ENCODE results near the gene VSX1.

Gene VSX1

DNA sequence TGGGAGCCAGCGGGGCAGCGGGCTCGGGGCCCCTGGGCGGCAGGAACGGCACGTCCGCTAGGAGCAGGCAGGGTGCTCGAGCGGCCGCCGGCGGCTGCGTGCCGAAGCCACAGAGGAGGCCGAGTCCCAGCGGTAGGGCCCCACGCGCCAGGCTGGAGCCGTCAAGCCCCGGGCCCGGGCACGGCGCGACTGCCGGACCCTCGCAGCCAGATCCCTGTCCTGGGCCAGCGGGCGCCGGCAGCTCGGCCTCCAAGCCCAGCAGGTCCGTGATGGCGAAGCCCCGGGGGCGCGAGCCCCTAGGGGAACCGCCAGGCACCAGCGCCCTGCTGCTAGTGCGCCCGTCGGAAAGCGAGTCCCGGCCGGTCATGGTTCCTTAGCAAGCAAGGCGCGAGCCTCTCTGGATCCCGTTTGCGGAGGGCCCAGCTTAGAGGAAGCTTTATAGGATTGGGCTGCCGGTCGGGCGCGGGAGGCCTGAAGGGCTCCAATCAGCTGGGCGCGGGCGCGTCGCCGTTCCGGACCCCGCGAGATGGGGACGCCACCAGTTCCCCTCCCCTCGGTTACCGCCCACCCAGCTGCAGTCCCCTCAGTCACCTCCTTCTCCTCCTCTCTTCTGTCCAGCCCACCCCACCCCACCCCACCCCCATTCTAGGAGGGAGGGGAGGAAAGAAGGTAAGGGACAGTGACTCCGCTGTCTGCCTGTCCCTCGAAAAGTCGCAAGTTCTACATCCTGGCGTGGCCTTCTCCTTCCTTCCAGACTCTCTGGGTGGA is at the start of gene VSX1:
VSX1 (minus strand) TSS at position 412 of the 768 bp plus-strand sequence; CDS start at position 367, 45 bp downstream.
- DNase-seq (ENCODE audit: low read depth), result no peak

GRCh38 chr20:25129908-25130307 is 48.0 kb upstream of the VSX1 start:
- no peak for DNase-seq (ENCODE audit: low read depth)

GRCh38 chr20:25129428-25129827 is 47.5 kb upstream of the VSX1 start:
- DNase-seq (ENCODE audit: low read depth), result no peak

DNA sequence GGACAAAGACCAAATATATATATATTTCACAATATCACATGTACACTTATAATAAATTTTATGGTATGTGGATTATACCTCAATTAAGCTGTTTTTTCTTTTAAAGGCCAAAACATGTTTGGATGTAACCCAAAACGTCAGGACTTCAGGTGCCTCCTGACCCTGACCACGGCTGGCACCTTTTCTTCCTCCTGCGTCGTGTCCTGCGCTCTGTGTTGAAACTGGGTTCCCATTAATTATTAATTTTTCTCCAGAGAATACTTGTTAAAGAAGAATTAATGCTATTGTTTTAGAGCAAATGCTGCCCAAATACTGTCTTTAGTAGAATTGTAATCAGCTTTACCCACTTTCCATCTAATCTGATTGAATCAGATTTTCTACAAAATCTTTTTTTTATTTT is 46.7 kb upstream of the VSX1 start:
- no peak for DNase-seq (ENCODE audit: low read depth)

GRCh38 chr20:25127761-25128537 is 46.0 kb upstream of the VSX1 start:
- no peak for DNase-seq (ENCODE audit: low read depth)

DNA sequence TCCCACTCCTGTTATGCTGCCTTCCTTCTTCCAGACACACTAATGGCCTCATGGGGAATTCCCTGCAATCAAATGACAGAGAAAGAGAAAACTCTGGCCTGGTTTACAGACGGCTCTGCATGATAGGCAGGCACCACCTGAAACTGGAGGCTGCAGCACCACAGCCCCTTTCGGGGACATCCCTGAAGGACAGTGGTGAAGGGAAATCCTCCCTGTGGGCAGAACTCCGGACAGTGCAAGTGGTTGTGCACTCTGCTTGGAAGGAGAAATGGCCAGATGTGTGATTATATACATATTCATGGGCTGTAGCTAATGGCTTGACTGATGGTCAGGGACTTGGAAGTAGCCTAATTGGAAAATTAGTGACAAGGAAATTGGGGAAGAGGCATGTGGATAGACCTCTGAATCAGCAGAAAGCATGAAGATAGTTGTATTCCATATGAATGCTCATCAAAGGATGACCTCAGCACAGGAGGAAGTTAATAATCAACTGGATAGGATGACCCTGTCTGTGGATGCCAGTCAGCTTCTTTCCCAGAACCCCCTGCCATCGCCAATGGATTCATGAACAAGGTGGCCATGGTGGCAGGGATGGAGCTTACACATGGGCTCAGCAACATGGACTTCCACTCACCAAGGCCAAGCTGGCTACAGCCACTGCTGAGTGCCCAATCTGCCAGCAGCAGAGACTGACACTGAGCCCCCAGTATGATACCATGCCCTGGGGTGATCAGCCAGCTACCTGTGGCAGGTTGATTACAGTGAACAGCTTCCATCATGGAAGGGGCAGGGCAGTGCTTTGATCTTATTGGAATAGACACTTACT is 44.5 kb upstream of the VSX1 start:
- DNase-seq (ENCODE audit: low read depth), result no peak

DNA sequence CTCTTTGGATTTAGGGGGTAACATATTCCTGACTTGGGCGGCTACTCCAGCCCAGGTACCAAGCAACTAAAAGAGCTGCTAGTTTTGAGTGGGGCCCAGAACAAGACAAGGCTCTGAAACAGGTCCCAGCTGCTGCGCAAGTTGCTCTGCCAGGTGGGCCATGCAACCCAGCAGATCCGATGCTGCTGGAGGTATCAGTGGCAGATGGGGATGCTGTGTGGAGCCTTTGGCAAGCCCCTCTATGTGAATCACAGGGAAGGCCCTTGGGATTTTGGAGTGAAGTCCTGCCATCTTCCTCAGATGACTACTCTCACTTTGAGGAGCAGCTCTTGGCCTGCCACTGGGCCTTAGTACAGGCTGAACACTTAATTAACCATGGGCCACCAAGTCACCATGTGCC is 43.7 kb upstream of the VSX1 start:
- DNase-seq (ENCODE audit: low read depth), result no peak

DNA sequence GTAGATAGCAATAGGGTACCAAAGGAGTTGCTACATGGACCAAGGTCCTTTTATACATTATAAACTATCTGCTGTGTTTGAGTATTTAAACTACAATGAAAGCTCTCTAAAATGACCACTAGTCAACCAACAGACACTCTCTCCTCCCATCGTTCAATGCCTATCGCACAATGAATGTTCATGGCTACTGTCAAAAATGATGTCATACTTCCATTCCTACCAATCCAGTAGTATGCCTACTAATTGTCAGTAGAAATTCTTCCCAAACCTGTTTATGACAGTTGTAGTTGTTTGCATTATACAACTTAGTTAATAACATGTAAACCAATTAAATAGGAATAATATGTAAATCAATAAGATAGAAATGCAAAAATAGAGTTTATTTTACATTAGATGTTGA is 39.0 kb upstream of the VSX1 start:
- no peak for DNase-seq (ENCODE audit: low read depth)

GRCh38 chr20:25120457-25120856 is 38.5 kb upstream of the VSX1 start:
- DNase-seq (ENCODE audit: low read depth), result no peak

- no peak for DNase-seq (ENCODE audit: low read depth)
Observed at GRCh38 chr20:25118529-25118928, 36.6 kb upstream of the VSX1 start.

DNA sequence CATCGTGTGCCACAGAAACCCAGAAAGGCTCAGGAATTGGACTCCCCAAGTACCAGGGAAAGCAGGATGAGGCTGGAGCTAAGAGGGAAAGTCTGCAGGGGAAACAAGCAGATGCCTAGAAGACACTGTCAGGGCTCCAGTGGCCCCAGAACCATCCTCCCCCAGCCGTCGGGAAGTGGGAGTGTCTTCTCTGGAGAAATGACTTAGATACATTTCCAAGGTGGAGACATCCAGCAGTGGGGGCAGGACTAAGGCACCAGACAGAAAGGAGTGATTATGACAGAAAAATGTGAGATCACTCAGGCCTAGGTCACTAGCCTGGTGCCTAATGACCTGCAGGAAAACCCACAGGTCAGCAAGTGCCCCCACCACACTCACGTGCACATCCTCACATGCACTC is 36.0 kb upstream of the VSX1 start:
- DNase-seq (ENCODE audit: low read depth), result no peak

- no peak for DNase-seq (ENCODE audit: low read depth)
Observed at GRCh38 chr20:25116739-25117458, 35.0 kb upstream of the VSX1 start.

GRCh38 chr20:25103526-25103925 is 21.6 kb upstream of the VSX1 start:
- DNase-seq (ENCODE audit: low read depth), result no peak

- no peak for DNase-seq (ENCODE audit: low read depth)
Observed at GRCh38 chr20:25100914-25101313, 19.0 kb upstream of the VSX1 start.

GRCh38 chr20:25099601-25100140 is 17.7 kb upstream of the VSX1 start:
- DNase-seq (ENCODE audit: low read depth), result no peak

DNA sequence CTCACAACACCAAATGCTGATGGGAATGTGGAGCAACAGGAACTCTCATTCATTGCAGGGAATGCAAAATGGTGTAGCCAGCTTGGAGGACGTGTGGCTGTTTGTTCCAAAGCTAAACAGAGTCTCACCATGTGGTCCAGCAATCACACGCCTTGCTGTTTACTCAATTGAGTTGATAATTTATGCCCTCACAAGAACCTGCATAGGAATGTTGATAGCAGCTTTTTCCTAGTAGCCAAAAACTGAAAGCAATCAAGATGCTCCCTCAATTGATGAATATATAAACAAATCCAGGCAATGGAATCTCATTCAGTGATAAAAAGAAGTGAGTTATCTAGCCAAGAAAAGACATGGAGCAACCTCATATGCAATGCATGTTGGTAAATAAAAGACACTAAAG is 15.6 kb upstream of the VSX1 start:
- no peak for DNase-seq (ENCODE audit: low read depth)

- no peak for DNase-seq (ENCODE audit: low read depth)
Observed at GRCh38 chr20:25090492-25091429, 8.8 kb upstream of the VSX1 start.

DNA sequence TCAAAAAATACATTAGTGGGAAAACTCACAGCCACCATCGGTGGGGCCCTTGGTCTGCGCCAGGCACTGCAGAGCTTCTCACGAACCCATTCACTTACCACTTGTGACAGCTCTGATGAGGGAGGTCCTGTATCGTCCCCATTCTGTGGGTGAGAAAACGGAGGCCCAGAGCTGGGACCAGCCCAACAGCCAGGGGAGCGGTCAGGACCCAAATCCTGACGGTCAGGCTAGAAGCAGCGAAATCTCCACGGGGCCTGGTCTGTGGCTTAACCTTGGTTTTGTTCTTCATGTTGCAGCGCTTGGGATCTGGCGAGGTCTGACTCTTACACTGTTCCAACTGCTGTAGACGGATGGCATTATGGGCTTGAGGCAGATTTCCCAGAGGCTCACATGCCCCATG is 7.7 kb upstream of the VSX1 start:
- no peak for DNase-seq (ENCODE audit: low read depth)

GRCh38 chr20:25089096-25089495 is 7.2 kb upstream of the VSX1 start:
- no peak for DNase-seq (ENCODE audit: low read depth)

DNA sequence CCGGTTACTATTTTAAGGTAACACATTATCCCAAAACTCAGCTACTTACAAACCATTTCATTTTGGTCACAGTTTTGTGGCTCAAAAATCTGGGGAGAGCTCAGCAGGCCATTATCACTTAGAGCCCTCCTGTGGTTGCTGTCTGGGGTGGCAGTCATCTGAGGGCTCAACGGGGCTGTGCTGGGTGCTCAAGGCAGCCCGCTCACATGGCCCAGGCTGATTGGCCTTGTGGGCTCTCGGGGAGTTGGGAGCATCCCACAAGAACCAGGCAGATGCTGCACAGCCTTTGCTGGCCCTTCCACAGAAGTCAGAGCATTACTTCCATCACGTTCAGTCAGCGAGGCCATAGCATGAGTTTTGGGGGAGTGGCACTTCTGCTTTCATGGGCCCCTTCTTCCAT is 6.3 kb upstream of the VSX1 start:
- DNase-seq (ENCODE audit: low read depth), result no peak

All from CMK (cell line).